ENCODE data around the gene GHRHR.

The GHRHR gene

GRCh38 chr7:30963842-30964241 is at the start of gene GHRHR:
GHRHR (plus strand) TSS chr7:30963953; CDS start chr7:30964069, 116 bp downstream.
- no peak for DNase-seq (ENCODE audit: low read depth)

GRCh38 chr7:30914596-30914995 is 49.2 kb upstream of the GHRHR start:
- DNase-seq (ENCODE audit: low read depth) = no peak

GRCh38 chr7:30915005-30915601 is 48.6 kb upstream of the GHRHR start:
- DNase-seq (ENCODE audit: low read depth) = no peak

- DNase-seq (ENCODE audit: low read depth) = no peak
Observed at GRCh38 chr7:30915751-30916150, 48.0 kb upstream of the GHRHR start.

GRCh38 chr7:30916255-30916654 is 47.5 kb upstream of the GHRHR start:
- DNase-seq (ENCODE audit: low read depth) = no peak

- DNase-seq (ENCODE audit: low read depth) = no peak
Observed at GRCh38 chr7:30916767-30917166, 47.0 kb upstream of the GHRHR start.

GRCh38 chr7:30917216-30917893 is 46.4 kb upstream of the GHRHR start:
- no peak for DNase-seq (ENCODE audit: low read depth)

- DNase-seq (ENCODE audit: low read depth) = no peak
Observed at GRCh38 chr7:30918676-30919075, 45.1 kb upstream of the GHRHR start.

GRCh38 chr7:30920021-30920583 is 43.7 kb upstream of the GHRHR start:
- DNase-seq (ENCODE audit: low read depth) = no peak

GRCh38 chr7:30920584-30921539 is 42.9 kb upstream of the GHRHR start:
- no peak for DNase-seq (ENCODE audit: low read depth)

GRCh38 chr7:30921540-30922401 is 42.0 kb upstream of the GHRHR start:
- no peak for DNase-seq (ENCODE audit: low read depth)

- DNase-seq (ENCODE audit: low read depth) = no peak
Observed at GRCh38 chr7:30922596-30922995, 41.2 kb upstream of the GHRHR start.

GRCh38 chr7:30923009-30923773 is 40.6 kb upstream of the GHRHR start:
- no peak for DNase-seq (ENCODE audit: low read depth)

- no peak for DNase-seq (ENCODE audit: low read depth)
Observed at GRCh38 chr7:30923774-30924413, 39.9 kb upstream of the GHRHR start.

- DNase-seq (ENCODE audit: low read depth) = no peak
Observed at GRCh38 chr7:30924624-30925023, 39.1 kb upstream of the GHRHR start.

GRCh38 chr7:30925117-30925516 is 38.6 kb upstream of the GHRHR start:
- no peak for DNase-seq (ENCODE audit: low read depth)

GRCh38 chr7:30925913-30926312 is 37.8 kb upstream of the GHRHR start:
- no peak for DNase-seq (ENCODE audit: low read depth)

- no peak for DNase-seq (ENCODE audit: low read depth)
Observed at GRCh38 chr7:30926313-30926712, 37.4 kb upstream of the GHRHR start.

GRCh38 chr7:30927040-30927439 is 36.7 kb upstream of the GHRHR start:
- DNase-seq (ENCODE audit: low read depth) = no peak

- no peak for DNase-seq (ENCODE audit: low read depth)
Observed at GRCh38 chr7:30927559-30927958, 36.2 kb upstream of the GHRHR start.
